SK-N-SH treated with all-trans-retinoic acid at 6 μM for 48 hours (cell line): ENCODE measurements around the gene AP3S2.

Experiments
- ATAC-seq: fragments of 200-7000 bp; cut with Tn5 transposase; 3 replicates; pipeline ENCODE4 v1.9.1; 2020; ENCODE audit warnings: mild to moderate bottlenecking, moderate library complexity
- ARNTL ChIP-seq: fragments of 450-650 bp; formaldehyde crosslinking; IDR thresholded peaks from 2 replicates; pipeline ENCODE4 v1.5.0; 2020; ENCODE audit warnings: low read depth, mild to moderate bottlenecking, moderate library complexity, borderline replicate concordance
- BACH2 ChIP-seq: fragments of 250-450 bp; sonication (Bioruptor Pico); IDR thresholded peaks from 2 replicates; pipeline ENCODE4 v1.9.0; 2021; ENCODE audit warnings: mild to moderate bottlenecking, borderline replicate concordance
- CSDC2 ChIP-seq: fragments of 250-450 bp; sonication (Bioruptor Pico); IDR thresholded peaks from 2 replicates; pipeline ENCODE4 v1.5.0; 2020; ENCODE audit warnings: mild to moderate bottlenecking, moderate library complexity
- ESRRG ChIP-seq: fragments of 250-450 bp; sonication (Bioruptor Pico); IDR thresholded peaks from 2 replicates; pipeline ENCODE4 v1.6.1; 2021; ENCODE audit warnings: mild to moderate bottlenecking
- GLIS3 ChIP-seq: fragments of 250-450 bp; sonication (Bioruptor Pico); IDR thresholded peaks from 2 replicates; pipeline ENCODE4 v1.5.0; 2020; ENCODE audit warnings: mild to moderate bottlenecking, moderate library complexity
- ISL1 ChIP-seq: fragments of 250-450 bp; sonication (Bioruptor Pico); IDR thresholded peaks from 2 replicates; pipeline ENCODE4 v2.1.2; 2022; ENCODE audit warnings: mild to moderate bottlenecking, moderate library complexity
- OSR1 ChIP-seq: fragments of 250-450 bp; sonication (Bioruptor Pico); IDR thresholded peaks from 2 replicates; pipeline ENCODE4 v1.8.0; 2022; ENCODE audit warnings: moderate library complexity, mild to moderate bottlenecking, inconsistent platforms
- PPARA ChIP-seq: fragments of 250-450 bp; sonication (Bioruptor Pico); IDR thresholded peaks from 2 replicates; pipeline ENCODE4 v1.5.0; 2020; ENCODE audit warnings: mild to moderate bottlenecking, borderline replicate concordance
- SNAI2 ChIP-seq: fragments of 250-450 bp; sonication (Bioruptor Pico); IDR thresholded peaks from 2 replicates; pipeline ENCODE4 v1.5.0; 2020; ENCODE audit warnings: mild to moderate bottlenecking, moderate library complexity
- TCF4 ChIP-seq: fragments of 250-450 bp; sonication (Bioruptor Pico); IDR thresholded peaks from 2 replicates; pipeline ENCODE4 v1.8.0; 2021; ENCODE audit warnings: mild to moderate bottlenecking, moderate library complexity, borderline replicate concordance
- TOX ChIP-seq: fragments of 250-450 bp; sonication (Bioruptor Pico); IDR thresholded peaks from 2 replicates; pipeline ENCODE4 v1.8.0; 2021; ENCODE audit warnings: mild to moderate bottlenecking, moderate library complexity, borderline replicate concordance
- TSHZ2 ChIP-seq: fragments of 250-450 bp; sonication (Bioruptor Pico); IDR thresholded peaks from 2 replicates; pipeline ENCODE4 v1.5.0; 2020; ENCODE audit warnings: mild to moderate bottlenecking, moderate library complexity
- ZFP3 ChIP-seq: fragments of 250-450 bp; sonication (Bioruptor Pico); IDR thresholded peaks from 2 replicates; pipeline ENCODE4 v1.5.0; 2020; ENCODE audit warnings: mild to moderate bottlenecking, moderate library complexity
- ZFP30 ChIP-seq: fragments of 450-650 bp; formaldehyde crosslinking; IDR thresholded peaks from 2 replicates; pipeline ENCODE4 v1.5.0; 2022; ENCODE audit warnings: mild to moderate bottlenecking, moderate library complexity
- ZNF565 ChIP-seq: fragments of 450-650 bp; formaldehyde crosslinking; conservative IDR thresholded peaks from 2 replicates; pipeline ENCODE4 v1.5.0; 2020; ENCODE audit warnings: low read depth, mild to moderate bottlenecking, moderate library complexity
- ZNF70 ChIP-seq: fragments of 450-650 bp; formaldehyde crosslinking; IDR thresholded peaks from 2 replicates; pipeline ENCODE4 v1.5.0; 2020; ENCODE audit warnings: mild to moderate bottlenecking, moderate library complexity
- ZNF8 ChIP-seq: fragments of 450-650 bp; formaldehyde crosslinking; IDR thresholded peaks from 2 replicates; pipeline ENCODE4 v1.5.0; 2020; ENCODE audit warnings: mild to moderate bottlenecking, moderate library complexity
- TF ChIP-seq, protein P1 (sequence below): fragments of 250-450 bp; sonication (Bioruptor Pico); IDR thresholded peaks from 2 replicates; pipeline ENCODE4 v1.8.0; 2021; ENCODE audit warnings: low read depth, mild to moderate bottlenecking, moderate library complexity, borderline replicate concordance
- TF ChIP-seq, protein P2 (sequence below): fragments of 250-450 bp; sonication (Bioruptor Pico); IDR thresholded peaks from 2 replicates; pipeline ENCODE4 v1.8.0; 2020; ENCODE audit warnings: mild to moderate bottlenecking, moderate library complexity, borderline replicate concordance
- TF ChIP-seq, protein P3 (sequence below): fragments of 250-450 bp; sonication (Bioruptor Pico); IDR thresholded peaks from 2 replicates; pipeline ENCODE4 v1.5.1; 2021; ENCODE audit warnings: mild to moderate bottlenecking, moderate library complexity

The AP3S2 gene

DNA sequence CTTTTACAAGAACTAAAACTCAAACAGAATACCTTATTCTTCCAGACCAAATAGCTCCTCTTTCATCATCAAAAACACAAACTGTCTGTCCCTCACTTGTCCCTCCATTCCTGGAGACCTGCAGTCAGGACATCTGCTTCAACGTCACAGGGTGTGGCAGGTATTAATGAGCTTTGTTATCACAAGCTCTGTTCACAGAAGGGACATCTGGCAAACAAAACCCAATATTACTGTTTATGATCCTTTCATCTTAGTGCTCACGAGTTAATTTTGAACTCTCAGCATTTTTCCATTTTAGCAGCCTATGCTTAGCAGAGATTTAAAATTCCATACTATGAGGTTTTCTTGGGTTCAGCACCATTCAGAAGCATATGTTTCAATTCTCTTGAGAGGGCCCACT lies 32.9 kb downstream of the AP3S2 start (continued):
- TF ChIP-seq ISL1: no peak
- TF ChIP-seq ESRRG (CRISPR knock-in tag): no peak
- no peak for TF ChIP-seq BACH2 (CRISPR knock-in tag)
- TF ChIP-seq, protein P1, sequence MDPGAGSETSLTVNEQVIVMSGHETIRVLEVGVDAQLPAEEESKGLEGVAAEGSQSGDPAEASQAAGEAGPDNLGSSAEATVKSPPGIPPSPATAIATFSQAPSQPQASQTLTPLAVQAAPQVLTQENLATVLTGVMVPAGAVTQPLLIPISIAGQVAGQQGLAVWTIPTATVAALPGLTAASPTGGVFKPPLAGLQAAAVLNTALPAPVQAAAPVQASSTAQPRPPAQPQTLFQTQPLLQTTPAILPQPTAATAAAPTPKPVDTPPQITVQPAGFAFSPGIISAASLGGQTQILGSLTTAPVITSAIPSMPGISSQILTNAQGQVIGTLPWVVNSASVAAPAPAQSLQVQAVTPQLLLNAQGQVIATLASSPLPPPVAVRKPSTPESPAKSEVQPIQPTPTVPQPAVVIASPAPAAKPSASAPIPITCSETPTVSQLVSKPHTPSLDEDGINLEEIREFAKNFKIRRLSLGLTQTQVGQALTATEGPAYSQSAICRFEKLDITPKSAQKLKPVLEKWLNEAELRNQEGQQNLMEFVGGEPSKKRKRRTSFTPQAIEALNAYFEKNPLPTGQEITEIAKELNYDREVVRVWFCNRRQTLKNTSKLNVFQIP (CRISPR knock-in tag): no peak
- no peak for TF ChIP-seq TCF4
- TF ChIP-seq, protein P2, sequence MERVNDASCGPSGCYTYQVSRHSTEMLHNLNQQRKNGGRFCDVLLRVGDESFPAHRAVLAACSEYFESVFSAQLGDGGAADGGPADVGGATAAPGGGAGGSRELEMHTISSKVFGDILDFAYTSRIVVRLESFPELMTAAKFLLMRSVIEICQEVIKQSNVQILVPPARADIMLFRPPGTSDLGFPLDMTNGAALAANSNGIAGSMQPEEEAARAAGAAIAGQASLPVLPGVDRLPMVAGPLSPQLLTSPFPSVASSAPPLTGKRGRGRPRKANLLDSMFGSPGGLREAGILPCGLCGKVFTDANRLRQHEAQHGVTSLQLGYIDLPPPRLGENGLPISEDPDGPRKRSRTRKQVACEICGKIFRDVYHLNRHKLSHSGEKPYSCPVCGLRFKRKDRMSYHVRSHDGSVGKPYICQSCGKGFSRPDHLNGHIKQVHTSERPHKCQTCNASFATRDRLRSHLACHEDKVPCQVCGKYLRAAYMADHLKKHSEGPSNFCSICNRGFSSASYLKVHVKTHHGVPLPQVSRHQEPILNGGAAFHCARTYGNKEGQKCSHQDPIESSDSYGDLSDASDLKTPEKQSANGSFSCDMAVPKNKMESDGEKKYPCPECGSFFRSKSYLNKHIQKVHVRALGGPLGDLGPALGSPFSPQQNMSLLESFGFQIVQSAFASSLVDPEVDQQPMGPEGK (CRISPR knock-in tag): no peak
- TF ChIP-seq, all 23 proteins: peak for 0

DNA sequence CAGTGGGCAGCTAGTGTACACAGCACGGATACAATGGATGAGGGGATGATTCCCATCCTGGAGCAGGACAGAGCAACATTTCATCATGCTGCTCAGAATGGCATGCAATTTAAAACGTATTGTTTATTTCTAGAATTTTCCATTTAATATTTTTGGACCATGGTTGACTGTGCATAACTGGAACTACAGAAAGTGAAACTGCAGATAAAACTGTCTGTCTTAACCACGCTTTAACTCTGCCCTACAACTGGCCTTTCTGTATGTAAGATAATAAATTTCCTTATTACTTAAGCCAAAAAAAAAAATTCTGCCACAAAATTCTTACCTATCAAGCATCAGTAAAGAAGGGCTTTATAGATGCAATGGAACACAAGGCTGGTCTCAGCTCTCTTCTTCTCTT lies 33.4 kb downstream of the AP3S2 start:
- ATAC-seq: no peak

More for the DNA sequence above, 33.4 kb downstream of the AP3S2 start:
- TF ChIP-seq, protein P2 (CRISPR knock-in tag): no peak
- TF ChIP-seq ZNF565 (CRISPR knock-in tag) (no peak), BACH2 (CRISPR knock-in tag) (no peak), OSR1 (no peak), ZNF70 (CRISPR knock-in tag) (no peak), ZFP30 (CRISPR knock-in tag) (no peak), ZFP3 (CRISPR knock-in tag) (no peak), TOX (CRISPR knock-in tag) (no peak), ESRRG (CRISPR knock-in tag) (no peak), ARNTL (CRISPR knock-in tag) (no peak), PPARA (CRISPR knock-in tag) (no peak), ISL1 (no peak), TSHZ2 (CRISPR knock-in tag) (no peak), SNAI2 (CRISPR knock-in tag) (no peak), CSDC2 (CRISPR knock-in tag) (no peak), ZNF8 (CRISPR knock-in tag) (no peak), GLIS3 (CRISPR knock-in tag) (no peak), TCF4 (no peak)
- TF ChIP-seq, protein P3, sequence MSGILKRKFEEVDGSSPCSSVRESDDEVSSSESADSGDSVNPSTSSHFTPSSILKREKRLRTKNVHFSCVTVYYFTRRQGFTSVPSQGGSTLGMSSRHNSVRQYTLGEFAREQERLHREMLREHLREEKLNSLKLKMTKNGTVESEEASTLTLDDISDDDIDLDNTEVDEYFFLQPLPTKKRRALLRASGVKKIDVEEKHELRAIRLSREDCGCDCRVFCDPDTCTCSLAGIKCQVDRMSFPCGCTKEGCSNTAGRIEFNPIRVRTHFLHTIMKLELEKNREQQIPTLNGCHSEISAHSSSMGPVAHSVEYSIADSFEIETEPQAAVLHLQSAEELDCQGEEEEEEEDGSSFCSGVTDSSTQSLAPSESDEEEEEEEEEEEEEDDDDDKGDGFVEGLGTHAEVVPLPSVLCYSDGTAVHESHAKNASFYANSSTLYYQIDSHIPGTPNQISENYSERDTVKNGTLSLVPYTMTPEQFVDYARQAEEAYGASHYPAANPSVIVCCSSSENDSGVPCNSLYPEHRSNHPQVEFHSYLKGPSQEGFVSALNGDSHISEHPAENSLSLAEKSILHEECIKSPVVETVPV (CRISPR knock-in tag): no peak
